ENCODE results near the gene FRY. TPM values are rescaled to one million over a fixed set of nuclear protein-coding genes. Genes with fewer than 3 reads are reported as not detected.

FRY gene
- total RNA-seq, 1 experiment from 2014 or later: 5.3 TPM

DNA sequence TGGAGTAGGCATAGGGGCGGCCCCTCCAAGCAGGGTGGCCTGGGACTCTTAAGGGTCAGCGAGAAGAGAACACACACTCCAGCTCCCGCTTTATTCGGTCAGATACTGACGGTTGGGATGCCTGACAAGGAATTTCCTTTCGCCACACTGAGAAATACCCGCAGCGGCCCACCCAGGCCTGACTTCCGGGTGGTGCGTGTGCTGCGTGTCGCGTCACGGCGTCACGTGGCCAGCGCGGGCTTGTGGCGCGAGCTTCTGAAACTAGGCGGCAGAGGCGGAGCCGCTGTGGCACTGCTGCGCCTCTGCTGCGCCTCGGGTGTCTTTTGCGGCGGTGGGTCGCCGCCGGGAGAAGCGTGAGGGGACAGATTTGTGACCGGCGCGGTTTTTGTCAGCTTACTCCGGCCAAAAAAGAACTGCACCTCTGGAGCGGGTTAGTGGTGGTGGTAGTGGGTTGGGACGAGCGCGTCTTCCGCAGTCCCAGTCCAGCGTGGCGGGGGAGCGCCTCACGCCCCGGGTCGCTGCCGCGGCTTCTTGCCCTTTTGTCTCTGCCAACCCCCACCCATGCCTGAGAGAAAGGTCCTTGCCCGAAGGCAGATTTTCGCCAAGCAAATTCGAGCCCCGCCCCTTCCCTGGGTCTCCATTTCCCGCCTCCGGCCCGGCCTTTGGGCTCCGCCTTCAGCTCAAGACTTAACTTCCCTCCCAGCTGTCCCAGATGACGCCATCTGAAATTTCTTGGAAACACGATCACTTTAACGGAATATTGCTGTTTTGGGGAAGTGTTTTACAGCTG is 283.9 kb downstream of the FRY start, which contains the start of the genes BRCA2 and ZAR1L (continued):
- TF ChIP-seq, protein P1, sequence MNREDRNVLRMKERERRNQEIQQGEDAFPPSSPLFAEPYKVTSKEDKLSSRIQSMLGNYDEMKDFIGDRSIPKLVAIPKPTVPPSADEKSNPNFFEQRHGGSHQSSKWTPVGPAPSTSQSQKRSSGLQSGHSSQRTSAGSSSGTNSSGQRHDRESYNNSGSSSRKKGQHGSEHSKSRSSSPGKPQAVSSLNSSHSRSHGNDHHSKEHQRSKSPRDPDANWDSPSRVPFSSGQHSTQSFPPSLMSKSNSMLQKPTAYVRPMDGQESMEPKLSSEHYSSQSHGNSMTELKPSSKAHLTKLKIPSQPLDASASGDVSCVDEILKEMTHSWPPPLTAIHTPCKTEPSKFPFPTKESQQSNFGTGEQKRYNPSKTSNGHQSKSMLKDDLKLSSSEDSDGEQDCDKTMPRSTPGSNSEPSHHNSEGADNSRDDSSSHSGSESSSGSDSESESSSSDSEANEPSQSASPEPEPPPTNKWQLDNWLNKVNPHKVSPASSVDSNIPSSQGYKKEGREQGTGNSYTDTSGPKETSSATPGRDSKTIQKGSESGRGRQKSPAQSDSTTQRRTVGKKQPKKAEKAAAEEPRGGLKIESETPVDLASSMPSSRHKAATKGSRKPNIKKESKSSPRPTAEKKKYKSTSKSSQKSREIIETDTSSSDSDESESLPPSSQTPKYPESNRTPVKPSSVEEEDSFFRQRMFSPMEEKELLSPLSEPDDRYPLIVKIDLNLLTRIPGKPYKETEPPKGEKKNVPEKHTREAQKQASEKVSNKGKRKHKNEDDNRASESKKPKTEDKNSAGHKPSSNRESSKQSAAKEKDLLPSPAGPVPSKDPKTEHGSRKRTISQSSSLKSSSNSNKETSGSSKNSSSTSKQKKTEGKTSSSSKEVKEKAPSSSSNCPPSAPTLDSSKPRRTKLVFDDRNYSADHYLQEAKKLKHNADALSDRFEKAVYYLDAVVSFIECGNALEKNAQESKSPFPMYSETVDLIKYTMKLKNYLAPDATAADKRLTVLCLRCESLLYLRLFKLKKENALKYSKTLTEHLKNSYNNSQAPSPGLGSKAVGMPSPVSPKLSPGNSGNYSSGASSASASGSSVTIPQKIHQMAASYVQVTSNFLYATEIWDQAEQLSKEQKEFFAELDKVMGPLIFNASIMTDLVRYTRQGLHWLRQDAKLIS (CRISPR knock-in tag; IDR thresholded peaks at IDR 0.05; ENCODE audit: borderline replicate concordance): peak; percentile 81; the same call in 1 of the 2 replicates
- TF ChIP-seq, protein P2, sequence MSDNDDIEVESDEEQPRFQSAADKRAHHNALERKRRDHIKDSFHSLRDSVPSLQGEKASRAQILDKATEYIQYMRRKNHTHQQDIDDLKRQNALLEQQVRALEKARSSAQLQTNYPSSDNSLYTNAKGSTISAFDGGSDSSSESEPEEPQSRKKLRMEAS (CRISPR knock-in tag; IDR thresholded peaks at IDR 0.05): peak; percentile 87
- TF ChIP-seq ZNF138 (CRISPR knock-in tag; conservative IDR thresholded peaks at IDR 0.05) (0 out of 2 replicates have a peak, but pooled peaks have one; percentile 40), ZBTB21 (CRISPR knock-in tag; IDR thresholded peaks at IDR 0.05; ENCODE audit: borderline replicate concordance) (0 out of 2 replicates have a peak, but pooled peaks have one; percentile 51), TEAD1 (CRISPR knock-in tag; IDR thresholded peaks at IDR 0.05) (peak; percentile 63; the same call in 1 of the 2 replicates), TEAD4 (CRISPR knock-in tag; IDR thresholded peaks at IDR 0.05) (0 out of 2 replicates have a peak, but pooled peaks have one; percentile 28), TP53 (CRISPR knock-in tag; IDR thresholded peaks at IDR 0.05) (peak; percentile 84; the same call in 1 of the 2 replicates)

DNA sequence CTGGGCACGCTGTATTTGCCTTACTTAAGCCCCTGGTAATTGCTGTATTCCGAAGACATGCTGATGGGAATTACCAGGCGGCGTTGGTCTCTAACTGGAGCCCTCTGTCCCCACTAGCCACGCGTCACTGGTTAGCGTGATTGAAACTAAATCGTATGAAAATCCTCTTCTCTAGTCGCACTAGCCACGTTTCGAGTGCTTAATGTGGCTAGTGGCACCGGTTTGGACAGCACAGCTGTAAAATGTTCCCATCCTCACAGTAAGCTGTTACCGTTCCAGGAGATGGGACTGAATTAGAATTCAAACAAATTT is 284.4 kb downstream of the FRY start:
- TF ChIP-seq SMAD3 (CRISPR knock-in tag; IDR thresholded peaks at IDR 0.05; ENCODE audit: borderline replicate concordance): no peak
- ChIA-PET CTCF (interaction anchor here (0.6 to 1.9 kb wide), 3 partner anchors 48 to 406 kb away, joined by 4 to 13 read pairs (median 9); no protein-coding TSS in a partner anchor), POLR2A (interaction anchor here (0.6 to 2.2 kb wide), 5 partner anchors 11 to 406 kb away, joined by 3 to 13 read pairs (median 3); partner anchors contain the start of genes FRY and N4BP2L1)
- no peaks in the 10 kb centered on the region; the same call in 1 of the 2 replicates for H3K27me3 Mint-ChIP-seq (ENCODE audit: low read depth)
- peaks cover 12% of the 10 kb centered on the region for H3K4me1 Mint-ChIP-seq
- peaks cover 11% of the 10 kb centered on the region for H3K36me3 Mint-ChIP-seq
- DNase-seq (ENCODE audit: low spot score): no peak
- ATAC-seq: peak; percentile 10
- peak overlapping the region; percentile 87 for H3K4me3 Mint-ChIP-seq
- H3K9me3 Mint-ChIP-seq: no peaks in the 10 kb centered on the region
- H3K27ac Mint-ChIP-seq: peak overlapping the region; percentile 97

GRCh38 chr13:32316501-32316900 is 284.9 kb downstream of the FRY start:
- Mint-ChIP-seq H3K9me3 (no peaks in the 10 kb centered on the region), H3K4me1 (peaks cover 12% of the 10 kb centered on the region), H3K27me3 (ENCODE audit: low read depth) (no peaks in the 10 kb centered on the region; the same call in 1 of the 2 replicates), H3K27ac (no peak overlapping the region), H3K36me3 (peaks cover 15% of the 10 kb centered on the region), H3K4me3 (peak overlapping the region; percentile 87)
- CTCF ChIA-PET: interaction anchor here (1.9 kb wide), 1 partner anchor 49 kb away, joined by 13 read pairs; no protein-coding TSS in a partner anchor
- ATAC-seq: no peak
- POLR2A ChIA-PET: no interaction called here
- no peak for DNase-seq (ENCODE audit: low spot score)
- TF ChIP-seq, protein P3, sequence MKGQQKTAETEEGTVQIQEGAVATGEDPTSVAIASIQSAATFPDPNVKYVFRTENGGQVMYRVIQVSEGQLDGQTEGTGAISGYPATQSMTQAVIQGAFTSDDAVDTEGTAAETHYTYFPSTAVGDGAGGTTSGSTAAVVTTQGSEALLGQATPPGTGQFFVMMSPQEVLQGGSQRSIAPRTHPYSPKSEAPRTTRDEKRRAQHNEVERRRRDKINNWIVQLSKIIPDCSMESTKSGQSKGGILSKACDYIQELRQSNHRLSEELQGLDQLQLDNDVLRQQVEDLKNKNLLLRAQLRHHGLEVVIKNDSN (CRISPR knock-in tag; IDR thresholded peaks at IDR 0.05): no peak
- TF ChIP-seq TEAD4 (CRISPR knock-in tag; IDR thresholded peaks at IDR 0.05): no peak

DNA sequence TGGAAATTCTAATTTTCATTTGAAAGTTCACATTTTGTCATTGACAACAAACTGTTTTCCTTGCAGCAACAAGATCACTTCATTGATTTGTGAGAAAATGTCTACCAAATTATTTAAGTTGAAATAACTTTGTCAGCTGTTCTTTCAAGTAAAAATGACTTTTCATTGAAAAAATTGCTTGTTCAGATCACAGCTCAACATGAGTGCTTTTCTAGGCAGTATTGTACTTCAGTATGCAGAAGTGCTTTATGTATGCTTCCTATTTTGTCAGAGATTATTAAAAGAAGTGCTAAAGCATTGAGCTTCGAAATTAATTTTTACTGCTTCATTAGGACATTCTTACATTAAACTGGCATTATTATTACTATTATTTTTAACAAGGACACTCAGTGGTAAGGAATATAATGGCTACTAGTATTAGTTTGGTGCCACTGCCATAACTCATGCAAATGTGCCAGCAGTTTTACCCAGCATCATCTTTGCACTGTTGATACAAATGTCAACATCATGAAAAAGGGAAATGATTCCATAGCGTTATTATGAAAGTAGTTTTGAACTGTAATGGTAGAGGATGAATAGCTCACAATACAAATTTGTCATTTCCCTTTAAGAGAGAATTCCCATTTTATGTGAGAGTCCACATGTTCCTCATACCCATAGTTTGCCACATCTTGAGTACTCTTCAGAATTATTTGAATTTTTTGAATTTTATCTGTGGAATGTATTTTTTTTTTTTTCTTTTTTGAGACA is 286.3 kb downstream of the FRY start:
- ChIA-PET CTCF (no interaction called here), POLR2A (no interaction called here)
- no peak overlapping the region for H3K4me3 Mint-ChIP-seq
- H3K36me3 Mint-ChIP-seq: peaks cover 24% of the 10 kb centered on the region
- H3K4me1 Mint-ChIP-seq: peaks cover 12% of the 10 kb centered on the region
- ATAC-seq (no peak), DNase-seq (ENCODE audit: low spot score) (no peak)
- H3K9me3 Mint-ChIP-seq: no peaks in the 10 kb centered on the region
- H3K27ac Mint-ChIP-seq: no peak overlapping the region
- no peaks in the 10 kb centered on the region; the same call in 1 of the 2 replicates for H3K27me3 Mint-ChIP-seq (ENCODE audit: low read depth)
- TF ChIP-seq PRRX2 (CRISPR knock-in tag; IDR thresholded peaks at IDR 0.05): no peak
- TF ChIP-seq, protein P4, sequence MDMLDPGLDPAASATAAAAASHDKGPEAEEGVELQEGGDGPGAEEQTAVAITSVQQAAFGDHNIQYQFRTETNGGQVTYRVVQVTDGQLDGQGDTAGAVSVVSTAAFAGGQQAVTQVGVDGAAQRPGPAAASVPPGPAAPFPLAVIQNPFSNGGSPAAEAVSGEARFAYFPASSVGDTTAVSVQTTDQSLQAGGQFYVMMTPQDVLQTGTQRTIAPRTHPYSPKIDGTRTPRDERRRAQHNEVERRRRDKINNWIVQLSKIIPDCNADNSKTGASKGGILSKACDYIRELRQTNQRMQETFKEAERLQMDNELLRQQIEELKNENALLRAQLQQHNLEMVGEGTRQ (CRISPR knock-in tag; IDR thresholded peaks at IDR 0.05): no peak
- TF ChIP-seq ZBTB21 (CRISPR knock-in tag; IDR thresholded peaks at IDR 0.05; ENCODE audit: borderline replicate concordance): no peak
- TF ChIP-seq KAT7 (CRISPR knock-in tag; IDR thresholded peaks at IDR 0.05; ENCODE audit: borderline replicate concordance): no peak
- no peak for TF ChIP-seq TEAD4 (CRISPR knock-in tag; IDR thresholded peaks at IDR 0.05)
- no peak for TF ChIP-seq RELA (CRISPR knock-in tag; IDR thresholded peaks at IDR 0.05; ENCODE audit: borderline replicate concordance)
- TF ChIP-seq ZNF317 (CRISPR knock-in tag; IDR thresholded peaks at IDR 0.05; ENCODE audit: borderline replicate concordance, low read depth): no peak
- TF ChIP-seq ERG (CRISPR knock-in tag; IDR thresholded peaks at IDR 0.05): no peak
- no peak for TF ChIP-seq TP53 (CRISPR knock-in tag; IDR thresholded peaks at IDR 0.05)
- TF ChIP-seq, protein P5, sequence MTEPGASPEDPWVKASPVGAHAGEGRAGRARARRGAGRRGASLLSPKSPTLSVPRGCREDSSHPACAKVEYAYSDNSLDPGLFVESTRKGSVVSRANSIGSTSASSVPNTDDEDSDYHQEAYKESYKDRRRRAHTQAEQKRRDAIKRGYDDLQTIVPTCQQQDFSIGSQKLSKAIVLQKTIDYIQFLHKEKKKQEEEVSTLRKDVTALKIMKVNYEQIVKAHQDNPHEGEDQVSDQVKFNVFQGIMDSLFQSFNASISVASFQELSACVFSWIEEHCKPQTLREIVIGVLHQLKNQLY (CRISPR knock-in tag; IDR thresholded peaks at IDR 0.05): no peak
- no peak for TF ChIP-seq MXD4 (CRISPR knock-in tag; IDR thresholded peaks at IDR 0.05; ENCODE audit: borderline replicate concordance)

All from WTC11 (cell line).